Activated T-helper 1 cell treated with anti-CD3 and anti-CD28 coated beads, Interleukin-12 subunit alpha, Interleukin-12 subunit beta, Interleukin-2, Interleukin-4 antibody, amounts not matched to agents 30 ng/mL and 10 ng/mL and 1 ng/mL, durations not matched to agents 14 hours and 24 hours and 36 hours (primary cell): Measurements from ENCODE around the gene QTRT2. TPM values are rescaled to one million over a fixed set of nuclear protein-coding genes. Genes with fewer than 3 reads are reported as not detected.

Experiments
- DNase-seq: peaks from one replicate; pipeline ENCODE4 v3.0.0; 2021; ENCODE audit warnings: low spot score
- H3K27ac Mint-ChIP-seq: one replicate; pipeline ENCODE4 v1.8.0; 2021; ENCODE audit warnings: mild to moderate bottlenecking, mixed read lengths
- H3K27me3 Mint-ChIP-seq: one replicate; pipeline ENCODE4 v1.8.0; 2022; ENCODE audit warnings: mild to moderate bottlenecking, moderate library complexity, mixed read lengths; ENCODE audit not compliant: insufficient read depth
- H3K36me3 Mint-ChIP-seq: one replicate; pipeline ENCODE4 v1.8.0; 2021; ENCODE audit warnings: low read depth, mixed read lengths
- H3K4me1 Mint-ChIP-seq: one replicate; pipeline ENCODE4 v1.8.0; 2021; ENCODE audit warnings: low read depth, mixed read lengths
- H3K4me3 Mint-ChIP-seq: one replicate; pipeline ENCODE4 v1.8.0; 2021; ENCODE audit warnings: mild to moderate bottlenecking, moderate library complexity, mixed read lengths
- H3K9me3 Mint-ChIP-seq: one replicate; pipeline ENCODE4 v1.8.0; 2021; ENCODE audit warnings: mixed read lengths
- intact Hi-C: fragments of 100-400 bp; cut with micrococcal nuclease; formaldehyde crosslinking; loops from one replicate; pipeline ENCODE4 v1.15.1; 2024
- total RNA-seq: library from RNA; stranded (reverse); gene quantifications from 2 replicates; pipeline ENCODE4 v1.2.3, GENCODE V29; 2022

QTRT2 gene
- total RNA-seq, 1 donor from 2014 or later, result 54.9 TPM

- H3K36me3 Mint-ChIP-seq, result no peaks in the 10 kb centered on the region
- no peak overlapping the region for H3K4me3 Mint-ChIP-seq
- no peaks in the 10 kb centered on the region for H3K4me1 Mint-ChIP-seq
- no peaks in the 10 kb centered on the region for H3K9me3 Mint-ChIP-seq
- no peak for DNase-seq
- H3K27ac Mint-ChIP-seq, result no peak overlapping the region
- intact Hi-C loops, result no loop called here
- H3K27me3 Mint-ChIP-seq, result no peaks in the 10 kb centered on the region
These were observed 56.2 kb downstream of the QTRT2 start for GRCh38 chr3:114112696-114113095.

- intact Hi-C loops, result no loop called here
- Mint-ChIP-seq H3K27ac (no peak overlapping the region), H3K4me3 (no peak overlapping the region), H3K36me3 (no peaks in the 10 kb centered on the region), H3K27me3 (no peaks in the 10 kb centered on the region), H3K4me1 (no peaks in the 10 kb centered on the region), H3K9me3 (no peaks in the 10 kb centered on the region)
- DNase-seq, result no peak
These were observed 58.2 kb downstream of the QTRT2 start for GRCh38 chr3:114114719-114115118.

- no peak for DNase-seq
- Mint-ChIP-seq H3K9me3 (no peaks in the 10 kb centered on the region), H3K4me3 (no peak overlapping the region), H3K4me1 (no peaks in the 10 kb centered on the region), H3K27ac (no peak overlapping the region), H3K27me3 (no peaks in the 10 kb centered on the region), H3K36me3 (no peaks in the 10 kb centered on the region)
- intact Hi-C loops, result no loop called here
These were observed 58.6 kb downstream of the QTRT2 start for GRCh38 chr3:114115143-114115542.

GRCh38 chr3:114119776-114120175, 63.2 kb downstream of the QTRT2 start:
- H3K4me3 Mint-ChIP-seq, result no peak overlapping the region
- intact Hi-C loops, result no loop called here
- H3K9me3 Mint-ChIP-seq, result no peaks in the 10 kb centered on the region
- DNase-seq, result no peak
- H3K27ac Mint-ChIP-seq, result no peak overlapping the region
- no peaks in the 10 kb centered on the region for H3K4me1 Mint-ChIP-seq
- H3K36me3 Mint-ChIP-seq, result no peaks in the 10 kb centered on the region
- H3K27me3 Mint-ChIP-seq, result no peaks in the 10 kb centered on the region

GRCh38 chr3:114120211-114120610, 63.7 kb downstream of the QTRT2 start:
- H3K27me3 Mint-ChIP-seq, result no peaks in the 10 kb centered on the region
- no peaks in the 10 kb centered on the region for H3K9me3 Mint-ChIP-seq
- H3K36me3 Mint-ChIP-seq, result no peaks in the 10 kb centered on the region
- no peak for DNase-seq
- H3K4me1 Mint-ChIP-seq, result no peaks in the 10 kb centered on the region
- no peak overlapping the region for H3K27ac Mint-ChIP-seq
- intact Hi-C loops, result no loop called here
- H3K4me3 Mint-ChIP-seq, result no peak overlapping the region

- DNase-seq, result no peak
- Mint-ChIP-seq H3K4me1 (no peaks in the 10 kb centered on the region), H3K27me3 (no peaks in the 10 kb centered on the region), H3K9me3 (no peaks in the 10 kb centered on the region), H3K4me3 (no peak overlapping the region), H3K27ac (no peak overlapping the region), H3K36me3 (no peaks in the 10 kb centered on the region)
- intact Hi-C loops, result no loop called here
These were observed 65.6 kb downstream of the QTRT2 start for GRCh38 chr3:114122027-114122709.

- no peaks in the 10 kb centered on the region for H3K36me3 Mint-ChIP-seq
- H3K9me3 Mint-ChIP-seq, result no peaks in the 10 kb centered on the region
- H3K4me3 Mint-ChIP-seq, result no peak overlapping the region
- H3K4me1 Mint-ChIP-seq, result no peaks in the 10 kb centered on the region
- intact Hi-C loops, result no loop called here
- H3K27me3 Mint-ChIP-seq, result no peaks in the 10 kb centered on the region
- no peak for DNase-seq
- H3K27ac Mint-ChIP-seq, result no peak overlapping the region
These were observed 69.9 kb downstream of the QTRT2 start for GRCh38 chr3:114126461-114126860.

- intact Hi-C loops, result no loop called here
- Mint-ChIP-seq H3K27me3 (no peaks in the 10 kb centered on the region), H3K4me1 (no peaks in the 10 kb centered on the region), H3K9me3 (no peaks in the 10 kb centered on the region), H3K4me3 (no peak overlapping the region), H3K36me3 (no peaks in the 10 kb centered on the region), H3K27ac (no peak overlapping the region)
- no peak for DNase-seq
These were observed 71.0 kb downstream of the QTRT2 start for GRCh38 chr3:114127517-114127916.

- Mint-ChIP-seq H3K27ac (no peak overlapping the region), H3K36me3 (no peaks in the 10 kb centered on the region), H3K9me3 (no peaks in the 10 kb centered on the region), H3K4me3 (no peak overlapping the region), H3K4me1 (no peaks in the 10 kb centered on the region), H3K27me3 (no peaks in the 10 kb centered on the region)
- intact Hi-C loops, result no loop called here
- DNase-seq, result no peak
These were observed 71.7 kb downstream of the QTRT2 start for GRCh38 chr3:114128231-114128630.

- H3K9me3 Mint-ChIP-seq, result no peaks in the 10 kb centered on the region
- no peaks in the 10 kb centered on the region for H3K36me3 Mint-ChIP-seq
- H3K27ac Mint-ChIP-seq, result no peak overlapping the region
- intact Hi-C loops, result no loop called here
- no peaks in the 10 kb centered on the region for H3K27me3 Mint-ChIP-seq
- no peak for DNase-seq
- no peaks in the 10 kb centered on the region for H3K4me1 Mint-ChIP-seq
- no peak overlapping the region for H3K4me3 Mint-ChIP-seq
These were observed 72.3 kb downstream of the QTRT2 start for GRCh38 chr3:114128826-114129225.

GRCh38 chr3:114132500-114132899, 76.0 kb downstream of the QTRT2 start:
- Mint-ChIP-seq H3K4me3 (no peak overlapping the region), H3K9me3 (no peaks in the 10 kb centered on the region), H3K36me3 (no peaks in the 10 kb centered on the region), H3K27ac (no peak overlapping the region), H3K27me3 (no peaks in the 10 kb centered on the region), H3K4me1 (no peaks in the 10 kb centered on the region)
- intact Hi-C loops, result no loop called here
- no peak for DNase-seq

- H3K4me3 Mint-ChIP-seq, result no peak overlapping the region
- peaks cover 2% of the 10 kb centered on the region for H3K27me3 Mint-ChIP-seq
- no peak overlapping the region for H3K27ac Mint-ChIP-seq
- DNase-seq, result no peak
- H3K36me3 Mint-ChIP-seq, result no peaks in the 10 kb centered on the region
- intact Hi-C loops, result no loop called here
- no peaks in the 10 kb centered on the region for H3K9me3 Mint-ChIP-seq
- no peaks in the 10 kb centered on the region for H3K4me1 Mint-ChIP-seq
These were observed 77.4 kb downstream of the QTRT2 start for GRCh38 chr3:114133947-114134346.
